DND-41 (cell line): ENCODE data around the gene PCYOX1L.

Experiments
- EZH2 ChIP-seq: IDR thresholded peaks from 3 replicates; pipeline ENCODE4 v1.6.1; 2012; ENCODE audit warnings: borderline replicate concordance, low read depth, mild to moderate bottlenecking, moderate library complexity, low read length, inconsistent platforms; ENCODE audit not compliant: severe bottlenecking
- TF ChIP-seq, protein P1 (sequence below): IDR thresholded peaks from 2 replicates; pipeline ENCODE4 v1.5.1; 2012; ENCODE audit warnings: borderline replicate concordance, low read length, moderate library complexity, mild to moderate bottlenecking; ENCODE audit not compliant: poor library complexity, severe bottlenecking; ENCODE audit errors: extremely low read depth

DNA sequence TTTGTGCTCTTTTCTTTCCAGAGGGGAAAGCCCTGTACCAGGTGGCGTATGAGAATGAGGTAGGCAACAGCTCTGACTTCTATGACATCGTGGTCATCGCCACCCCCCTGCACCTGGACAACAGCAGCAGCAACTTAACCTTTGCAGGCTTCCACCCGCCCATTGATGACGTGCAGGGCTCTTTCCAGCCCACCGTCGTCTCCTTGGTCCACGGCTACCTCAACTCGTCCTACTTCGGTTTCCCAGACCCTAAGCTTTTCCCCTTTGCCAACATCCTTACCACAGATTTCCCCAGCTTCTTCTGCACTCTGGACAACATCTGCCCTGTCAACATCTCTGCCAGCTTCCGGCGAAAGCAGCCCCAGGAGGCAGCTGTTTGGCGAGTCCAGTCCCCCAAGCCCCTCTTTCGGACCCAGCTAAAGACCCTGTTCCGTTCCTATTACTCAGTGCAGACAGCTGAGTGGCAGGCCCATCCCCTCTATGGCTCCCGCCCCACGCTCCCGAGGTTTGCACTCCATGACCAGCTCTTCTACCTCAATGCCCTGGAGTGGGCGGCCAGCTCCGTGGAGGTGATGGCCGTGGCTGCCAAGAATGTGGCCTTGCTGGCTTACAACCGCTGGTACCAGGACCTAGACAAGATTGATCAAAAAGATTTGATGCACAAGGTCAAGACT lies 10.3 kb downstream of the PCYOX1L start:
- TF ChIP-seq, protein P1, sequence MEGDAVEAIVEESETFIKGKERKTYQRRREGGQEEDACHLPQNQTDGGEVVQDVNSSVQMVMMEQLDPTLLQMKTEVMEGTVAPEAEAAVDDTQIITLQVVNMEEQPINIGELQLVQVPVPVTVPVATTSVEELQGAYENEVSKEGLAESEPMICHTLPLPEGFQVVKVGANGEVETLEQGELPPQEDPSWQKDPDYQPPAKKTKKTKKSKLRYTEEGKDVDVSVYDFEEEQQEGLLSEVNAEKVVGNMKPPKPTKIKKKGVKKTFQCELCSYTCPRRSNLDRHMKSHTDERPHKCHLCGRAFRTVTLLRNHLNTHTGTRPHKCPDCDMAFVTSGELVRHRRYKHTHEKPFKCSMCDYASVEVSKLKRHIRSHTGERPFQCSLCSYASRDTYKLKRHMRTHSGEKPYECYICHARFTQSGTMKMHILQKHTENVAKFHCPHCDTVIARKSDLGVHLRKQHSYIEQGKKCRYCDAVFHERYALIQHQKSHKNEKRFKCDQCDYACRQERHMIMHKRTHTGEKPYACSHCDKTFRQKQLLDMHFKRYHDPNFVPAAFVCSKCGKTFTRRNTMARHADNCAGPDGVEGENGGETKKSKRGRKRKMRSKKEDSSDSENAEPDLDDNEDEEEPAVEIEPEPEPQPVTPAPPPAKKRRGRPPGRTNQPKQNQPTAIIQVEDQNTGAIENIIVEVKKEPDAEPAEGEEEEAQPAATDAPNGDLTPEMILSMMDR = no peak
- TF ChIP-seq EZH2 = no peak
